GM21360 (cell line): ENCODE results near the gene IP6K2.

Source experiments
- ATAC-seq: cut with Tn5 transposase; IDR thresholded peaks from one replicate; pipeline ENCODE4 v1.9.1; 2021; ENCODE audit warnings: mild to moderate bottlenecking, moderate library complexity; ENCODE audit not compliant: unreplicated experiment

IP6K2 gene

GRCh38 chr3:48644898-48645760 lies 71.9 kb downstream of the IP6K2 start:
- ATAC-seq: no peak

- no peak for ATAC-seq
These were observed 74.4 kb downstream of the IP6K2 start for GRCh38 chr3:48642605-48643004.

DNA sequence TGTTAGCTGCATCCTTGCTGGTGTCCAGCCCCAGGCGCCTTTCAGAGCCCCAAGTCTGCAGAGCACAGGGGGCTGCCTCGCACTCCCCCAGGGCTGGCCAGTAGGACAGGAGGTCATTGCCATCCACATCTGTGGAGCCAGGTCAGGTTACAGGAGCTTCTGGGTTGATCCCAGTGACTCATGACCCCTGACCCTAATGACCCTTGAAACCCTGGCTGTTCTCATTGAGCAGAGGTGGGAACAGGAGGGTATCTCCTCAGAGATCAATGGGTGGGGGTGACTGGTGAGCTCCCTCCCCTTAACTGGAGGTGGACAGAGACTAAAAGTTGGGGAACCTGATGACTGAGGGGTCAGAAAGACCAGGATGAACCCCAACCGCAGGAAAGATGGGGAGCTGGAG lies 75.6 kb downstream of the IP6K2 start:
- no peak for ATAC-seq

GRCh38 chr3:48639944-48640606 lies 76.9 kb downstream of the IP6K2 start:
- no peak for ATAC-seq
